Ishikawa (cell line): ENCODE data around the gene COX19.

ENCODE experiments used
- TEAD4 ChIP-seq: IDR thresholded peaks from 2 replicates; pipeline ENCODE4 v1.6.1; 2012
- YY1 ChIP-seq: IDR thresholded peaks from 2 replicates; pipeline ENCODE4 v1.6.1; 2012; ENCODE audit warnings: low read depth

DNA sequence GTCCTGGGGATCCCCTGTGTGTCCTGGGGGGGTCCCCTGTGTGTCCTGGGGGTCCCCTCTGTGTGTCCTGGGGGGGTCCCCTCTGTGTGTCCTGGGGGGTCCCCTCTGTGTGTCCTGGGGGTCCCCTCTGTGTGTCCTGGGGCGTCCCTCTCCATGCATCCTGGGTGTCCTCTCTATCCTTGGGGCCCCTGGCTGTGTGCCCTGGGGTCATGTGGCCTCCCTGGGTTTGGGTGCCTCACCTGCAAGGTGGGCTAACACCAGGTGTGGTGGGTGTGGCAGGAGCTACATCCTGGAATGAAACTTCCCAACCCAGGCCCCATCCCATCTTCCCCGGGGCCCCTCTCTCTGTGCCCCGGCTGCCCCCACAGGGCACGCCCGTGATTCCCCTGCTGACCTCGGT, 12.6 kb upstream of the COX19 start:
- TF ChIP-seq TEAD4, result no peak
- no peak for TF ChIP-seq YY1
